Stimulated activated CD4-positive, alpha-beta T cell treated with anti-CD3 and anti-CD28 coated beads, Interleukin-15, amount 100 ng/mL, for 48 hours (primary cell): ENCODE measurements around the gene CLCN3.
A peak's percentile ranks its signal among the peaks of the same experiment; 100 is the strongest.
"Not testable (repeated sequence)": the region's sequence is repeated elsewhere in the genome, so short reads cannot be mapped to it uniquely, and the experiment has no call there.

ENCODE experiments used
- DNase-seq, 2 donors: peaks; one replicate each; pipeline ENCODE4 v3.0.0-alpha.2; 2020; ENCODE audit warnings: low read depth in 2 of 2

The CLCN3 gene

GRCh38 chr4:169619958-169620879 is at the start of gene CLCN3:
Gene CLCN3, plus strand, starts transcription at chr4:169620578. Its CDS starts 15,351 bp downstream, at chr4:169635929.
- DNase-seq: peak; percentile 83 to 88

GRCh38 chr4:169571012-169571411 is 49.4 kb upstream of the CLCN3 start:
- DNase-seq: not testable (repeated sequence)

- no peak for DNase-seq
These were observed 48.9 kb upstream of the CLCN3 start for GRCh38 chr4:169571435-169571834.

GRCh38 chr4:169573889-169574288 is 46.5 kb upstream of the CLCN3 start:
- DNase-seq: no peak

GRCh38 chr4:169582203-169582602 is 38.2 kb upstream of the CLCN3 start:
- DNase-seq: no peak

GRCh38 chr4:169582706-169583105 is 37.7 kb upstream of the CLCN3 start:
- no peak for DNase-seq

GRCh38 chr4:169583563-169583962 is 36.8 kb upstream of the CLCN3 start:
- no peak for DNase-seq

- no peak for DNase-seq
These were observed 27.3 kb upstream of the CLCN3 start for GRCh38 chr4:169593050-169593560.

GRCh38 chr4:169594560-169595195 is 25.7 kb upstream of the CLCN3 start:
- DNase-seq: no peak

- no peak for DNase-seq
These were observed 19.2 kb upstream of the CLCN3 start for GRCh38 chr4:169601016-169601771.

- no peak for DNase-seq
These were observed 17.1 kb upstream of the CLCN3 start for GRCh38 chr4:169603312-169603711.

GRCh38 chr4:169604131-169604900 is 16.1 kb upstream of the CLCN3 start:
- DNase-seq: no peak

GRCh38 chr4:169604903-169605331 is 15.5 kb upstream of the CLCN3 start:
- DNase-seq: no peak

- DNase-seq: no peak
These were observed 9.2 kb upstream of the CLCN3 start for GRCh38 chr4:169611157-169611556.

GRCh38 chr4:169611991-169612870 is 8.1 kb upstream of the CLCN3 start, which contains the start of gene NEK1:
Gene NEK1, minus strand, starts transcription at chr4:169612583. Its CDS starts 9,953 bp downstream, at chr4:169602630.
- DNase-seq: peak; percentile 79 to 84

GRCh38 chr4:169612871-169613859 is 7.2 kb upstream of the CLCN3 start:
- DNase-seq: peak in 1 of 2 donors; percentile 48

GRCh38 chr4:169615467-169616106 is 4.8 kb upstream of the CLCN3 start:
- DNase-seq: no peak

- DNase-seq: no peak
These were observed 3.5 kb upstream of the CLCN3 start for GRCh38 chr4:169616846-169617245.
